CD4-positive, alpha-beta T cell treated with Interleukin-4 for 1 hour (primary cell): ENCODE data around the gene SLC45A3.
"Not testable (repeated sequence)": the region's sequence is repeated elsewhere in the genome, so short reads cannot be mapped to it uniquely, and the experiment has no call there.

Experiments
- DNase-seq, 2 donors: peaks; one replicate each; pipeline ENCODE4 v3.0.0-alpha.2; 2020 to 2022

Gene SLC45A3

GRCh38 chr1:205667909-205668643 is 12.2 kb downstream of the SLC45A3 start:
- no peak for DNase-seq

DNA sequence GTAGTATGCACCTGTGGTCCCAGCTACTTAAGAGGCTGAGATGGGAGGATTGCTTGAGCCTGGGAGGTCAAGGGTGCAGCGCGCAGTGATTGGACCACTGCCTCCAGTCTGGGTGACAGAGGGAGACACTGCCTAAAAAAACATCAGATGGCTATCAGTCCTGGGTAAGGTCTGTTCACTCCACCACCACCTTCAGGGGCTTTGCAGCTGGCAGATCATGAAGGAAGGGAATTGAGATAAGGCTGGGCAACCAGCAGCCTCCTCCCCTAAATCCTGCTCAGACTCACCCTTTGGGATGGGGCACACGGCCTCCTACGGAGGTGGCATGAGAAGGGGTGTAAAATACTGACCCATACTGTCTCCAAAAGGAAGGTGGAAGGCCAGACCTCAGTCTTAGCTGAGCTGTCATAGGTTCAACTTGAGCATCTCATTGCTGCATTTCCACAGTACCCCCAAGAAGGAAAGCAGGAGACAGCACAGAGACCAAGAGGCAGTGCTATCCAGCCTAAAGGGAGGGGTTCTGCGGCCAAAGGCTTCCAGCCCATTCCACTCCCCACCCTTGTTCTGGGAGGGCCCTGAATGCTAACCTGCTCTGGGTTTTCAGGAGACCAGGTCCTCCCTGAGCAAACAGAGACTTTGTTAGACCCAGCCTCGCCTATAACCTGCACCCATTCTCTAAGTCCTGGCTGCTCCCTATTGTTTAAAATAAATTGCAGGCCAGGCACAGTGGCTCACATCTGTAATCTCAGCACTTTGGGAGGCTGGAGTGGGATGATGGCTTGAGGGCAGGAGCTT is 13.7 kb downstream of the SLC45A3 start:
- DNase-seq, result no peak

- DNase-seq, result peak in 1 of 2 donors; percentile 26
These were observed 14.9 kb downstream of the SLC45A3 start for GRCh38 chr1:205665201-205666045.

- no peak for DNase-seq
These were observed 15.8 kb downstream of the SLC45A3 start for GRCh38 chr1:205664399-205665017.

GRCh38 chr1:205663286-205663936 is 16.9 kb downstream of the SLC45A3 start:
- no peak for DNase-seq

DNA sequence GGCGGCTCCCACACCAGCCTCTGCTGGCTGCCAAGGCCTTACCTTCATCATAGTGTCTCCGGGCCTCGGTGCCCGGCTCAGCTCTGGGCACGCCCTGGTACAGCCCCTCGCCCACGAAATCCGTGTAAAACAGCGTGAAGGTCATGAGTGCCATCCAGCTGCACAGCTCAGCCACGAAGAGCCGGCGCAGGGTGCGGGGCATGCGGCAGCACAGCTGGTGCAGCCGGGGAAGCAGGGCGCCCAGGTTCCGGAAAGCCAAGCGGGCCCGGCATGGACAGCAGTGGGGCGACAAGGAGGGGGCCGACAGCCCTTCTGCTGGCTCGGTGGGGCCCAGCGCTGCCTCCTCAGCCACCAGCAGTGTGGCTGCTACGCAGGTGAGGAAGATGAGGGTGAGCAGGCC is 17.5 kb downstream of the SLC45A3 start:
- no peak for DNase-seq

DNA sequence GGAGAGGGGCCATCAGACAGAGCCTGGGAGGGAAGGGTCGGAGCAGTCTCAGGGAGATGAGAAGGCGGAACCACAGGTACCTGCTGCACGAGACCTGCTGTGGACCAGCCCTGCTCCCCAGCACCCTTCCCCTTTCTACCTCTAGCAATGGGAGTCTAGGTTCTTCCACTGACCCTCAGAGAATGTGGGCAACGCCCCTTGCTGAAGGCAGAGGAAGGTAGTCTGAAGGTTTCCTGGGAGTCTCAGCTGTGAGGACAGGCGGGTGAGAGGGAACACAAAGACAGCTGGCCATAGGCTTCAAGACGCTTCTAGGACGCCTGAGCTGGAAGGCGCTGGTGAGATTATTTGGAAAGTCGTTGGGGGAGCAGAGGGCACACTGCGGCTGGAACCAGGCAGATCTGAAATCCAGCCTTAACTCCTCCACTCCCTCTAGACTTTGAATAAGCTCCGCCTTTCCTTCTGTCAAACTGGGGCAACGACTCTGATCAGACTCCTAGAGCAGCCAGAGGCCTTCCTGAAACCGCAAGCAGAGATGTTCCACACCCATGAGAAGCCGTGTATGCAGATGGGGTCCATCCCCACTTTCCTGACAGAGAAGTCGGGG is 18.1 kb downstream of the SLC45A3 start:
- no peak for DNase-seq

DNA sequence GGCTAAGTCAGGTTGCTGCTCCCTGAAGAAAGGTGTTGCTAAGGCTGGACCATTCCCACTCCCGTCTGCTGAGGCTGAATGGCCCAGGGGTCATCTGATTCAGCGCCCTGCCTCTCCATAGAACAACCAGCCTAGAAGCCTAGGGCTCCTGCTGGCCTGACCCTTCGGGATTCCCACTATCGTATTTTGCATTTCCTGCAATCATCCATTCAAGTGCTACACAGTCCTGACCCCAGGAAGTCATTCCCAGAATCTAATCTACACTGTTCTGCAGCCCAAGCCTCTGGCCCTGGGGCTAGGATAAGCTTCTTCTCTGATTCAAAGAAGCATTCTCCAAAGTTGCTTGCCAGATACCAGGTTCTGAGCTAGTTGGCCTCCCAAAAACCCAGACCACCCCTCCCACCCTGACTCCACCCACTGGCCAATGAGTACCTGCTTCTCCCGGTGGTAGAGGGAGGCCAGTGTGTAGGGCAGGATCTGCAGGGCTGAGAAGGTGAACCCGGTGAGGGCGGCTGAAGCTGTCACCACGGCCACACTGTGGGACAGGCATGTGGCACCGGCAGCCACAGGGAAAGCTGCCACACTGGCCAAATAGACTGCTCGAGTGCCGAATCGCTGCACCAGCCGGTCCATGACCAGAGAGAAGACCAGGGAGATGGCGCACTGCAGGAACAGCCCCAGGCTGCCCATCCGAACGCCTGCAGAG is 18.7 kb downstream of the SLC45A3 start:
- no peak for DNase-seq

DNA sequence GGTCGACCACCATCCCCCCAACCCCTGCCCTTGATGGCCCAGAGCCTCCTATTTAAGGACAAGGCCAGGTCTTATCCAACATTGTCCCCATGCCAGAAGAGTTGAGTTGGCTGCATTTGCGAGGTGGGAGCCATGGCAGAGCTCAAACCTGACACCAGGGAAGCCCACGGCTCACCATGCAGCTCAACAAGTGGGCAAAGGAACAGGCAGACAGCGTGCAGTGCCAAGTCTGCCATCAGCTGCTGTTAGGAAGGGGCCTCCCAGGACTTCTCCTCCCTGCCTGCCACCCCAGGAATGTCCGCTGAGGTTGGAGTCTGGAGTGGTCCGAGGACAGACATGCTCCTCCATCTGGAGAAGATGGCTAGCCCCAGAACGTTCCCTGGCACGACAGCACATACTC is 19.9 kb downstream of the SLC45A3 start:
- no peak for DNase-seq

DNA sequence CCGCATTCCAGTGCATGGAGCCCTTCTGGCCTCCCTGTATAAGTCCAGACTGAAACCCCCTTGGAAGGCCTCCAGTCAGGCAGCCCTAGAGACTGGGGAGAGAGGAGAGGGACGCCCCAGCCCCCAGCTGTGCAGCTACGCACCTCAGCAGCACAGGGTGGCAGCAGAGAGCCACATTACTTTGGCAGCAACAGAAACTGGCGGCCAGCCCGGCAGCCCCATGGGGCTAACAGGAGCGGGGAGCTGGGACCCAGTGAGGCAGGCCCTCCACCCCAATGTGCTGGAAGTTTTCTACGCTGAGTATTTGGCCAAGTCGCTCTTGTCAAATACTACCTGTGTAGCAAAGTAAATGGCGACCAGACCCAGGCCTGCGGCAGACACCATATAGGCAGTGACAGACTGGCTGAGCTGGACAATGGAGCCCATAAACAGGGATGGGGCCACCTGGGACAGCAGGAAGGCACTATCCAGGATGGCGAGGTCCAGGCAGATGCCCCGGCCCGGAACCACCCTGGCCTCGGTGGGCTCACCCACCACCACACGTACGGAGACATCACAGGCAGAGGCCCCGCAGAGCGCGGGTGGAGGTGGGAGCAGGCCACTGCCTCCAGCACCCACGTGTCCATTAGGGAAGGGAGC is 21.2 kb downstream of the SLC45A3 start:
- peak; percentile 76 to 79 for DNase-seq

DNA sequence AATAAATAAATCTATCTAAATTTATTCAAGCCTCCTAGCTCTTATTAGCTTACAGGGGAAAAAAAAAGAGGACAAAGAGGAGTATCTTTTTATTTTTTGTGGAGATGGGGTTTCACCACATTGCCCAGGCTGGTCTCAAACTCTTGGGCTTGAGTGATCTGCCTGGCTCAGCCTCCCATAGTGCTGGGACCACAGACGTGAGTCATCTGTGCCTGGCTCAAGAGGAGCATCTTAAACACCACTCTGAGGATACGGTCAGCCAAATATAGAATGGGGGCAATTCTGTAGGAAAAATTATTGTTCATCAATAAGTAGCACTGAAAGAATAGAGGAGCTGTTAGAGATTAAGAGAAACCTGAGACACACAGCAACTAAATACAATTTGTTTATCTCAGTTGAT is 24.1 kb downstream of the SLC45A3 start:
- no peak for DNase-seq

DNA sequence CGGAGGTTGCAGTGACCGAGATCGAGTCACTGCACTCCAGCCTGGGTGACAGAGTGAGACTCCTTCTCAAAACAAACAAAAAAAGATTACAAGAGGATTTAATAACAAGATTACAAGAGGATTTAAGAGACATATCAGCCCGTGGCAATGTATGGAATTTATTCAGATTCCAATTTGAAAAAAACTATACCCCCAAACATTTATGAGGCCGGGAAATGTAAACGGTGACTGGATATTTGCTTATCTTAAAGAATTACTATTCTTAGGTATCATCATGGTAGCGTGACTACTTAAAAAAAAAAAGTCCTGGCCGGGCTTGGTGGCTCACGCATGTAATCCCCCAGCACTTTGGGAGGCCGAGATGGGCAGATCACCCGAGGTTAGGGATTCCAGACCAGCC is 27.3 kb downstream of the SLC45A3 start:
- no peak for DNase-seq

DNA sequence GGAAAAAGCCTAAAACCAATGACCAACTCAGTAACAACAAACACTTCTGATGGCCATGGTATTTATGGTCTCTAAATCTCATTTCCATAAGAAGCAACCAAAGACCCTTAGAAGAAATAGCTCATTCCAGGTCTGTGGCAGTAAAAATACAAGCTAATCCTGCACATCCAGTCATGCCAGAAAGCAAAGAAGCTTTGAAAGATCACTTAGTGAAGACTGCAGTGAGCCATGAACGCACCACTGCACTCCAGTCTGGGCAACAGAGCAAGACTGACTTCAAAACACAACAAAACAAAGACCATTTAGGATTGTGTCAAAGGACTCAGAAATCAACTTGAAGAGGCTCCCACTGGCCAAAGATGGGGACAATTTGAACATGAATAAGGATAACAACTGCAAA is 30.1 kb downstream of the SLC45A3 start:
- DNase-seq, result no peak

GRCh38 chr1:205645519-205645918 is 34.8 kb downstream of the SLC45A3 start:
- no peak for DNase-seq

DNA sequence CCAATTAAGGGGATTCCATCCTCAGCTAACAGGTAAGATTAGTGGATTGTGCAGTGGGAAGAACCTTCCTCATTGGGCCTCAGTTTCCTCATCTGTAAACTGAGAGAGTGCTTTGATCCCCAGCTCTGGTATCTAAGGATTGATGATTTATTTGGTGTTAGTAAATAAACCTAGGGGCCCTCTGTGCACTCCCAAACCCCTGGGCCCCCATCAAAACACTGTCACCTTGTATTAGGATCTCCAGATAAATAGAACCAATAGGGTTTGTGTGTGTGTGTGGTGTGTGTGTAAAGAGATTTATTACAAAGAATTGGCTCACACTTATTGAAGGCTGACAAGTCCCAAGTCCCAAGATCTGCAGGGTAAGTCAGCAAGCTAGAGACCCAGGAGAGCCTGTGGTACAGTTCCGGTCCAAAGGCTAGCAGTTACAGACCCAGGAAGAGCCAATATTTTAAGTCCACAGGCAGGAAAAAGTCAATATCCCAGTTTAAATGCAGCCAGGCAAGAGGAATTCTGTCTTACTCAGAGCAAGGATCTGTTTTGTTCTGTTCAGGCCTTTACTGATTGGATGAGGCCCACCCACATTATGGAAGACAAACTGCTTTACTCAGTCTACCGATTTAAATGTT is 37.5 kb downstream of the SLC45A3 start:
- no peak for DNase-seq

GRCh38 chr1:205639567-205639966 is 40.7 kb downstream of the SLC45A3 start:
- DNase-seq, result no peak

- DNase-seq, result no peak
These were observed 42.3 kb downstream of the SLC45A3 start for GRCh38 chr1:205637854-205638468.

- DNase-seq, result no peak
These were observed 43.6 kb downstream of the SLC45A3 start for GRCh38 chr1:205636732-205637131.

DNA sequence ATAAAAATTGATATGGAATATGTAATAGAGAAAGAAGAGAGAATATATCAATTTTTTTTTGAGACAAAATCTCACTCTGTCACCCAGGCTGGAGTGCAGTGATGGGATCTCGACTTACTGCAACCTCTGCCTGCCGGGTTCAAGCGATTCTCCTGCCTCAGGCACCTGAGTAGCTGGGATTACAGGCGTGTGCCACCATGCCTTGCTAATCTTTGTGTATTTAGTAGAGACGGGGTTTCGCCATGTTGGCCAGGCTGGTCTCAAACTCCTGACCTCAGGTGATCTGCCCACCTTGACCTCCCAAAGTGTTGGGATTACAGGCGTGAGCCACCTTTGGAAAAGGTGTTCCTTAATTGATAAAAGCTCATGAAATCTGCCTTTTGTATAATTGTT is 44.2 kb downstream of the SLC45A3 start:
- DNase-seq, result not testable (repeated sequence)
